Calu3 (cell line): ENCODE data around the gene UNC50. TPM values are rescaled to one million over a fixed set of nuclear protein-coding genes. Genes with fewer than 3 reads are reported as not detected.

Source experiments
- total RNA-seq: library from RNA; stranded (reverse); gene quantifications from 2 replicates; pipeline ENCODE4 v1.2.3, GENCODE V29; 2022

Gene UNC50
- total RNA-seq, 1 experiment from 2014 or later = 33.0 TPM

Other genes starting within 250 kb of the UNC50 start
- 26.7 and 28.2 TPM in 2 replicates for gene INPP4A, start 163.7 kb upstream of the UNC50 start, total RNA-seq
- gene COA5, start 77 bp upstream of the UNC50 start, total RNA-seq = 24.9 and 27.8 TPM in 2 replicates
- 21.8 and 23.0 TPM in 2 replicates for gene MGAT4A, start 122.5 kb downstream of the UNC50 start, total RNA-seq